MM.1S (cell line): Measurements from ENCODE around the gene WHAMM.

Experiments used
- CTCF ChIP-seq: fragments of 300-600 bp; sonication (generic); IDR thresholded peaks from 2 replicates; pipeline ENCODE4 v1.5.1; 2016; ENCODE audit warnings: antibody characterized with exemption, low read length, mixed read lengths
- EZH2 ChIP-seq: fragments of 300-600 bp; sonication (generic); optimal IDR thresholded peaks from 2 replicates; pipeline ENCODE3; 2017; ENCODE audit warnings: low read depth, mild to moderate bottlenecking, antibody characterized with exemption, low read length, mixed read lengths

DNA sequence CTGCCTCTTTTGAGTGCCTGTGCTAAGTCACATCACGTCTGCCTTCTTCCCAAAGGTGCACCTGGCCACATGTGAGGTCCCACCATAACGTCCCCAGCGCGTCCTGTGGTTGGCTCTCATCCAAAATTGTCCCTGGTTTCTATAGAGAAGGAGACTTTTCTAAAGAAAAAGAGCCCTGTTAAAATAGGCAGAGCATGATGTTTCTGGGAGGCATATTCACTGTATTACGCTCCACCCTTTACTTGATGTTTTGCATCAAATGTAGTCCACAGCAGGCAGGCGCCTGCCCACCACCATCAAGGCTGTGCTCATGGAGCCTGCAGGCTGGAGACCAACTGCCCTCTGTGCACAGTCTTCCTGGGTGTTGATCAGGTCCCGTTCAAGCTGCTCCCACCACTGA lies 36.3 kb downstream of the WHAMM start:
- TF ChIP-seq EZH2 = no peak
- TF ChIP-seq CTCF = no peak
